Stimulated activated CD4-positive, alpha-beta T cell treated with anti-CD3 and anti-CD28 coated beads, Interleukin-1b, Interleukin-23, amount 100 ng/mL, for 1 hour (primary cell): ENCODE results near the gene BZW2.
"Not testable (repeated sequence)": the region's sequence is repeated elsewhere in the genome, so short reads cannot be mapped to it uniquely, and the experiment has no call there.

Source experiments
- DNase-seq, 2 donors: peaks; one replicate each; pipeline ENCODE4 v3.0.0-alpha.2; 2020; ENCODE audit warnings: low read depth in 2 of 2

Gene BZW2

DNA sequence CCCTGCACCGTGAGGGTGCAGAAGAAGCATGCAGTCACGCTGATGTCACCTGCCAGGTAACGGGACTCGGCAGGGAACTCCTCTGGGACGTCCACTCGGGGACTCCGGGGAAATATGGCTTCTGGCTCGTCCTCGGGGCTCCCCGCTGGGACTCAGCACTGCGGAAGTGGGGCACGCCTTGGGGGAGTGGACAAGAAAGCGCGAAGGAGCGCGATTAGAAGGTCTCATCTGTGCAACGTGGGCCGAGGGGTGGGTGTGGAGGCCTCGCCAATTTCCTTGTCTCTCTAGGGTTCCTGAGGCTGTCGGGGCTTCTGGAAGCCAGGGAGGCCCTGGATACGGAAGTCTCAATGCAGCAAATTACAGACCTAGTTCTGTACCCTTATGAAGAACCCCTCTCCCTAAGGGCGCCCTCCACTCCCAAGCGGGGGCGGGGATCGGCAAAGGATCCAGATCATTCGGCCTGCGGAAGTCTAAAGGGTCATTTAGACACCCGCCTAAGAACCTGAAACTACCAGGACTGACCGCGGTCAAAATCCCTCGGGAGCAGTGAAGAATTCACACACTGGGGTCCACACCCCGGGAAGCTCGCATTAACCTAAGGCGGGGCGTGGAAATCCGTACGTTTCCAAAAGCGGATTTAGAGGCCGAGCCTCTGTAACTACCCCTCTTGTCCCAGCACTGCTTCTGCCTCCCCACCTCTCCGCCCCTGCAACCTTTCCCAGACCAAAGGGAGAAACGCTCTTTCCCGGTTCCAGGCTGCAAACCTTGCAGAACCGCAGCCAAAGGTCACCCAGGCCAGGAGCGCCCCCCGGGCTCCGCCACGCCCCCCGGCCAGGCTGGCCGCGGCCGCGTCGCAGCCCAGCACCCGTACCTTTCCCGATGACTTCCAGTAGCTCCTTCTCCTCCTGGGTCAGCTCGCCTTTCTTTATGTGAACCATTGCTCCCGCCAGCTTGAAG is 1.1 kb upstream of the BZW2 start:
- DNase-seq, result no peak

DNA sequence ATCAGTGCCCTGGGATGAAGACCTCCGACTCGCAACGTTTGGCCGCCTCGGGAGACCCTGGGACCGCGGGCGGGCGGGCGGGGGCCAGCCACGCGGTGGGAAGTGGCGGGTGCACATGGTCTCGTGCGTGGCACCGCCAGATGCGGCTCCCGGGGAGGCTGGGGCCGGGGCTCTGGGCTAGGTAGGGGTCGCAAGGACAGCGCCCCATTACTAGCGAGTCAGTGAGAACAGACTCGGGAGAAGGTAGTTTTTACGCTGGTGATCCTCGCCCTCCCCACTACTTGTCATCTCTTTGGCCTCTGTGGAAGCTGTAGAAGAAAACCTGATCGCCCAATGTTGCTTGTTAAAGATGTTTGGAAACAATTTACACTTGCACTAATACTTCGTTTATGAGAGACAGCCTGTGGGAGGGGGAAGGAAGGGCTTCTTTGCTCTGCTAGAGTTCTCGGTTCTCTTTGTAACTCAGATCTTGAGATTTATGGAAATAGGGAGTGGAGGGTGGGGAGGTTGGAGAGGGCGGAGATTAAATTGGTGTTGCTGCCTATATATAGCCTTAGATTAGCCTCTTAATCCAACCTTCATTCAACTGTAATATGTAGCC is 591 bp downstream of the BZW2 start:
- no peak for DNase-seq

DNA sequence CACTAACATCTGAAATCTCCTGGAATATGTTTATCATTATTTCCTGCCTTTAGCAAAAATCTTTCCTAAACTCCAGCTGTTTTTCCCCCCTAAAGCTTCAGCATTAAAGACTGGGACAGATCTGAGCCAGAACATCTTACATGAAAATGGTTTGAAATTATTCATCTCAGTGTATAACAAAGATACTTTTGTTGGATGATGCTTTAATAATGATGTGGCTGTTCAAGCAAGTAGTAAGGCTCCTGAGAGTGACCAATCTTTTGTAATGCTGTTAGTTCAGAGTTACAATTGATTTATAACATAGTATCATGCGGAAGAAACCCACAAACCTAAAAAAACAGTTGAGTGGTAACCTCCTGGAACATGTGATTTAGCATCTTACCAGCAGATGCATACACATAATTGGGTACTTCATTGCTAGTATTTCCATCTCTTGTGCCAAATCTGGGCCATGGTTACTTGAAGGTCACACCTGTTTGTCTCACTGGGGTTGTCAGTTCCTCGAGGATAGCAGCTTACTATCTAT is 1.5 kb downstream of the BZW2 start:
- DNase-seq, result no peak

DNA sequence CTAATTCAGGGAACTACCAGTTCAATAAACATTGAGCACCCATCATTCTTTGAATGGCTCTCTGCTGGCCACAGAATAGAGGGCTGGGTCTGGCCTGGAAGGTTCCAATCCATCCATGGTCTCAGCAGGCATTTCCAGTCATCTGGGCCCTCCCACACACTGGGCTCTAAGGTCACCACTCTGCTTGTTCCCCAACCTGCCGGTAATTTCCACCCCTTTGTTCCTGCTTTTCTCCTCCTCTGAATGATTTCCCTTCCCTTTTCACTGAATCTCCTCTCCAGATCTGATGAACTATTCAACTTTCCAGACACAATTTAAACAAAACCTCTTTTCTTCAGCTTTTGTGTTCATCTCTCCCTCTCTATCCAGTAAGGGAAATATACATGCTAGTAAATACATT is 2.6 kb downstream of the BZW2 start:
- DNase-seq, result no peak

DNA sequence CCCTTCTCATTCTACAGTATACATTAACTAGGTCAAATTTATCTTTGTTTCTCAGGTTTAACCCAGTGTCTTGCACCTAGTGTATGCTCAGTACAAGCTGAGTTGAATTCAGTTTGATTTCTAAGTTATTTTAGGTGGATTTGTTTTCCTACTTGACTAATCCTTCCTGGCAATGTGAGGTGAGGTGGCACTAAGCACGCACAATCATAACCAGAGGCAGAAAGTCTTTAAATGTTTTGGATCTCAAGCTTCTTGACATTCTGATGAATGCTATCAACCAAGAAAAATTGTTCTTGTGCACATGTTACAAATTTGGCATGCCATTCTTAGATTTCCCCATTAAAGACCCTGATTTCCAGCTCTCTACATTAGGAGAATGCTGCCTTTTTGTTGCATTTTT is 3.2 kb downstream of the BZW2 start:
- DNase-seq, result no peak

DNA sequence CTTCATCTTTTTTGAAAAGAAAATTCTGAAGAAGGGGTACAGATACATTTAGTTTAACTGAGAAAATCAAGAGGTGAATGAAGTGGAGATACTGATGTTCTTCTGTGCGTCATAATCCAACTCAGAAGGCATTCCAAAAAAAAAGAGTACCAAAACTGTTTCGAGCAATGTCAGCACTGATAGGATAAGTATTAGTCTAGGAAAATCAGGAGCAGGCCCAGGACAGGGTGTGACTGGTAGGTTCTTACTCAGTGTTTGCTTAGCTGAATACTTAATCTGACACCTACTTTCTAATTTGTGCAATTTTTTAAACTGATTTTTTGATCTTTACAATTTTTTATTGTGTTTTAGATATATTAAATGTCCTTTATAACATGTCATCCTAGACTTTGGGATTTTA is 4.3 kb downstream of the BZW2 start:
- DNase-seq, result no peak

DNA sequence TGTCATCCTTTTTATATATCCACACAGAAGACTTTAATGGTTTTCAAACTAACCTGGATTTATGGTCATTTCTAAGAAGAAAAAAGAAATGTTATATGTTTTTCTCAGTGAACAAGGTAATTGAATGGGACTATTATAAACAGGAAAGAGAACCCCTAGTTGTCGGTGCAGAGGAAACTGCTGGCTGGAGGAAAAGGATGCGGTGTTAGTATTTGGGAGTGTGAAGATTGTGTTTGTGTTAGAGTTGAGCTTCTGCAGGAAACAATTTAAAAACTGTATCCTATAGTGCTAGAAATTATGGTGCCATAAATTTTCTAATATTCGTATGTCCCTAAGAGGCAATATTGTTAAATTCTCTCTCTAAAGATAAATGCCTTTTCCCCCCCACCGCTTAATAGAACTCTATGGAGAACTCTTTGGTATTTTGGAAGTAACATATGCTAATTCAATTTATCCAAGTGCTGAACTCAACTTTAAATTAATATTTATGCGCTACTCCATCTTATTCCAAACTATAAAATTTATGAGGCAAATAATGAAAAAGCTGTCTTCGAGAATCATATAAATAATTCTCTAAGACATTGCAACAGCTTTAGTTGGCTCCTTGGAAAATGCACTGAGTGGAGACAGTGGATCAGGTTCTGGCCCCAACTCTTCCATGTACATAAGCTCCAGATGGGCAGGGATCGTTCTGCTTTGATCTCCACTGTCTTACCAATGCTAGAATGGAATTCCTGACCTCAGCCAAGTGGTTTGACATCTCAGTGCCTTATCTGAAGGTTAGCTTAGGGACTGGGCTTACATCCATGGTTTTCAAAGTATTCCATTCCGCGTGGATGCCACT is 5.6 kb downstream of the BZW2 start:
- DNase-seq, result no peak

DNA sequence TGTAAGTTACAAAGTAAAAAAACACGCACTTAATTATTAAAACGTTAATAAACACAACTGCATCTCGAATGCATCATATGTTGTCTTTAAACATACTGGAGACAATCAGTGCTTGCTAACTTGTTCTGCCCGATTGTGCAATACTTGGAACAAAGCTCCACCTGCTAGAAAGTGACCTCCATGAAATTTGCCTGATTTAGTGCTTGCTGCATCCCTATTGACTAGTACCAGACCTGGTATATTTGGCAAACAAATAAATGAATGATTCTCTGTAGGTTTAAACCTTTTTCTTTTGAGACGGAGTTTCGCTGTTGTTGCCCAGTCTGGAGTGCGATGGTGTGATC is 6.2 kb downstream of the BZW2 start:
- no peak for DNase-seq

DNA sequence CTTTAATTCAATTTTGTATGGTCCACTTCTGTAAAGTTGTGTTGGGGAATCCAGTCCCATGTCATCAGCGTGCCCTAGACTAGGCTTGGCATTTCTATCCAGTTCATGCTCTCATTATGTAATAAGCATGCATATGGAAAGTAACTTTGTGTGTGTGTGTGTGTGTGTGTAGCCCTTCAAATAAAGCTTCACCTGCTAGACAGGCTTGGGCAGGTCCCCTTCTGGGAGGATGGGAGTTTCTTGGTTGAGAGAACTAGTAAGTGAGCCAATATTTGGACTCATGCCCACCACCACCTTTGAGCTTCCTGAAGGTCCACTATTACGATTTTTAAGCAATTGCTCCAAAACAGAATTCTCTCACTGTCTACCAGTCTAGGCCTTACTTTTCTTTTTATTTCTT is 6.9 kb downstream of the BZW2 start:
- no peak for DNase-seq

DNA sequence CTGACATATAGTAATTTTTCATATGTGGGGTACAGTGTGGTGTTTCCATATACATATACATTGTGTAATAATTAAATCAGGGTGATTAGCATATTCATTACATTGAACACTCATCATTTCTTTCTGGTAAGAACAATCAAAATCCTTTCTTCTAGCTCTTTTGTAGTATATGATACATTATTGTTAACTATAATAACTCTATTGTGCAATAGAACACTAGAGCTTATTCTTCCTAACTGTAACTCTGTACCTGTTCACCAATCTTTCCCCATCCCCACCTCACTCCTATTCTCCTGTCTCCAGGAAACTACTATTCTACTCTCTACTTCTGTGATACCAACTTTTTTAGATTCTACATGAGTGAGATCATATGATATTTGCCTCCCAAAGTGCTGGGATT is 9.4 kb downstream of the BZW2 start:
- DNase-seq, result no peak

DNA sequence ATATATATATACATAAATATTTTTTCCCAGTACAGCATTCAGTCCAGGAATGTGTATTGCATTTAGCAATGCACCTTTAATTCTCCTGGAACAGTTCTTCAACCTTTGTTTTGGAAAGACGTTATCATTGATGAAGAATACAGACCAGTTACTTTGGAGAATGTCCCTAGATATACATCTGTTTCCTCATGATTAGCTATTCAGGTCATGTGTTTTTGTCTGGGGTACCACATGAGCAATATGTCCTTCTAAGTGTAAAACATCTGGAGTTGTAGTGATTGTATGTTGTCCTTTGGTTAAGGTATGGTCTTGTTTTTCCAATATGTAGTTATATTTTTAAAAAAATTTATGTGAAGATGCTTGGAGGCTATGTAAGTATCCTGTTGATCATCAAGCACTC is 10.2 kb downstream of the BZW2 start:
- no peak for DNase-seq

DNA sequence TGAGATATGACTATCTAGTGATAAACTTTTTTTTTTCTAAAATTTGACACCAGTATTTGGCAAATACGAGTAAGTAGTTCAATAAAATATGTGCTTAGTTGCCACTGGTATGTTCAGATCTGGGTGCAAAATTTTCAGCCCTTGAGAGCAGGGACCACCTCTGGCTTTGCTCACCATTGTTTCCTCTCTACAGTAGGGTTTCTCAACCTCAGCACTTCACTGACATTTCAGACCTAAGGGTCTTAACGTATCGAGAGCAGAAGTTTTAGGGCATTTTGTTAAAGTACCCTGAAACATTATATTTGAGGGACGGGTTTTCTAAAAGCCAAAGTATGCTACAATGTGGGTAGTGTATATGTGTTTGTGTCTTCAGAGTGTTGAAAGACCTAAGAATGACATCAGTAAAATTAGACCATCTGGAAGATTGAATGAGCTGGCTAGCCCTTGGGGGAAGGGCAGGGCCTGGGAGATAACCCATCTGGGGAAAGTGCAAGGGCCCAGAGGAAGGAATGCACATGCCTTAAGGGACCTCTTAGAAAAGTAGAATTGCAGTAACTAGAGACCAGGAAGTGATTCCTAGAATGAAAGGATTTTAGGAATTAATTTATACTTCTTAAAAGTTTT is 11.8 kb downstream of the BZW2 start:
- no peak for DNase-seq

DNA sequence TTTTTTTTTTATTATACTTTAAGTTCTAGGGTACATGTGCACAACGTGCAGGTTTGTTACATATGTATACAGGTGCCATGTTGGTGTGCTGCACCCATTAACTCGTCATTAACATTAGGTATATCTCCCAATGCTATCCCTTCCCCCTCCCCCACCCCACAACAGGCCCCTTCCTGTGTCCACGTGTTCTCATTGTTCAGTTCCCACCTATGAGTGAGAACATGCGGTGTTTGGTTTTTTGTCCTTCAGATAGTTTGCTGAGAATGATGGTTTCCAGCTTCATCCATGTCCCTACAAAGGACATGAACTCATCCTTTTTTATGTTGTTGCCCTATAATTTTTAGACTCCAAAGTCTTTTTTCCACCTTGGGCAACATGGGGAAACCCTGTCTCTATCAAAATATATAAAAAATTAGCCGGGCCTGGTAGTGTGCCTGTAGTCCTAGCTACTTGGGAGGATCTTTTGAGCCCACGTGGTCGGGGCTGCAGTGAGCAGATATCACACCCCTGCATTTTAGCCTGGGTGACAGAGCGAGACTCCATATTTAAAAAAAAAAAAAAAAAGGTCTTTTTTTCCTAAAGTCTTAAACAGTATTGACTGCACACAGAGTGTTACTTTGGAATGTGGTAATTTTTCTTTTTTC is 14.0 kb downstream of the BZW2 start:
- DNase-seq, result not testable (repeated sequence)

DNA sequence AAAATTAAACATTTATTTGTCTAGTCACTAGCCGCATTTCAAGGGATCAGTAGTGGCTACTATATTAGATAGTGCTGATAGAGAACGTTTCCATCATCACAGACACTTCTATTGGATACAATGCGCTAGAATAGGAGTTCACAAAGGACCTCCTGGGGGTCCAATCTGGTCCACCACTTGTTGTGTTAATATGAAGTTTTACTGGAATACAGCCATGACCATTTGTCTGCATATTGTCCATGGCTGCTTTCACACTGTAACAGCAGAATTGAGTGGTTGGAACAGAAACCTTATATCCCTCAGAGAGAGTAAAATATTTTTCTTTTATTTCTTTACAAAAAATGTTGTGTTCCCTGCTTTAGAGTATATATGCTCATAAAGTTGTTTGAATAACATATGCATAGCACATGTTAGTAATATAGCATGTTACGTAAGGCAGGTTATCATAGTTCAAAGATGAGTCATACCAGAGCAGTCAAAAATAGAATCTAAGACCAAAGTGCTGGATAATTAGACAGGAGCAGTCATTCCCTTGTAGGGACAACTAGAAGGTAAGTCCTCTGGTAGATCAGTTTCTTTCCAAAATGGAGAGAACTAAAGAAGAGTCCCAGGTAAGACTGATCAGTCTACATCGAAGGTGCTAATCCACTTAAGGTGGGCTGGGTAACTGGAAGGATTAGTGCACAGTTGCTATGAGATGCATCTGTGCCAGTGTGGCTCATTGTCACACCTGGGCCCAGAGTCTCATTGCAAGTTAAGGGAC is 14.9 kb downstream of the BZW2 start:
- DNase-seq, result no peak

DNA sequence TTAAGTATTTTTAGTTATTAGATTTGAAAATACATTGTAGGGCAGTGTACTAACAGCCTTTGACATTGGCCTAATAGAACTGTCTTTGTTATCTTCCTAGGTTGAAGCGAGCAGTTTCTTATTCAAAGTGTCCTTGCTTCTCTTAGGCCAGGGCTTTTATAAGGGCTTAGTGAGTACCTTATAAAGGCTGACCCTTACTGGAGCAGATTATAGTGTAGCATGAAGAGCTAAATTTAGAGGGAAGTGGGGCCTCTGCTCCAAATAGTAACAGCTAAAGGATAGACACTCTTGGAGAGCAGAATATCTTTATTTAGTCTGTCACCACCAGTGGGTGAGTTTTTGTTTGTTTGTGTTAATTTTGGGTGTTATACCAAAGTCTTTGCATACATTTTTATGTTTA is 15.9 kb downstream of the BZW2 start:
- no peak for DNase-seq

DNA sequence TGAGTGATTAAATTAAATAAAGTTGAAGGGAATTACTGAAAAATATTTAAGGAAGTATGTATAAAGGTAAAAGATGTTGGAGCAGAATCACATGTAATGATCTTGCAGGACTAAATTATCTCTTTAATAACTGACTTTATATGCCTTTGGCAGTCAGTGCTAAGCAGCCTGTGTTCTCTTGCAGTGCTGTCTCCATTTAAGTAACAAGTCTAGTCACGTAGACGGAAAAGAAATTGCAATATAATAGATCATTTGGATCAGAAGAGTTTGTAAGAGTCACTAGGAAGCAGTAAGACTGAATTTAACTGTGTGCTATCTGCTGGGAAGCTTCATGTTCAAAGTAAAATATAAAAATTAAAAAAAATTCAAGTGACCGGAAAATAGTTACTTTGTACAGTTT is 21.4 kb downstream of the BZW2 start:
- no peak for DNase-seq

DNA sequence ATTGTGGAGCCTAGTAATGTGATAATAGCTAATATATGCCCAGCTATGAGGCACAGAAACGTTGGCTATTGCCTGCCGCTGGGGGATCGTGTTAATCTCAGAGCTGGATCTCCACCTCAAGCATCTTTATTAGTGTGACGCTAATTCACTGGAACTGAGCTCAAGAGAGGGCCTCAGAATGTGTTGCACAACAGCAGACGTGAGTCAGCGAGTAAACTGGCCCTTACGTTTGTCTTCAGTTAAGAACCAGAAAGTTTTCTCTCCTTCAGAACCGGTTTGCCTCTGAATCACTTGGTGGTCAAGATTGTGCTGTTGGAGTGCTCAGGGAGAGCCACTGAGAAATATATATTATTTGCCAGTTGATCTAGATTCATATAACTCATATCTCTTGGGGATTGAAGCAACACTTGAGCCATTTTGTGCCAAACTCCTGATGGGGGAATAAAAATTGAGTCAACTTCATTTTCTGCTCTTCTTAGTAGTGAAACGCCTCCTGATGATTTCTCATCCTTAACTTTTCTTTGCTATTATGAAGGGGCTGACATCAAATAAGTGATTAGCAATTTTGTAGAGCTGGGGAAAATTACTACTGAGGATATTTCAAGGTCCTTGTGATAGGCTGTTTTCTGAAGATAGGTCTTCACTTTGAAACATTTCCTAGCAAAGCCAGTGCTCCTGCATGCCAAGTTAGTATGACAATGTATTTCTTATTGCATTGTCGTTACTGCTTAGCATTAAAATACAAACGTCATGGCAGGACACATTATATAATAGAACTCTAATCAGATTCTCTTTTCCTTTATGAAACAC is 22.3 kb downstream of the BZW2 start:
- no peak for DNase-seq

DNA sequence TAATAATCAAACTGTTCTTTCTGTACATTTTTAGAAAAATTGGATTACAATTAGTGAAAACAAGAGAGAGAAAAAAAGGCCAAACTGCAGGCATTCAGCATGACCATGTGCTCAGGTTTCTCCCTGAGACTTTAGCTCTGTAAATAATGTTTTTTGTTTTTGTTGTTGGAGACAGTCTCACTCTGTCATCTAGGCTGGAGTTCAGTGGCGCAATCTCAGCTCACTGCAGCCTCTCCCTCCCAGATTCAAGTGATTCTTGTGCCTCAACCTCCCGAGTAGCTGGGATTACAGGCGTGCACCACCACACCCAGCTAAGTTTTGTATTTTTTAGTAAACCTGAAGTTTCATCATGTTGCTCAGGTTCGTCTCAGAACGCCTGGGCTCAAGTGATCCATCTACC is 23.0 kb downstream of the BZW2 start:
- DNase-seq, result no peak

DNA sequence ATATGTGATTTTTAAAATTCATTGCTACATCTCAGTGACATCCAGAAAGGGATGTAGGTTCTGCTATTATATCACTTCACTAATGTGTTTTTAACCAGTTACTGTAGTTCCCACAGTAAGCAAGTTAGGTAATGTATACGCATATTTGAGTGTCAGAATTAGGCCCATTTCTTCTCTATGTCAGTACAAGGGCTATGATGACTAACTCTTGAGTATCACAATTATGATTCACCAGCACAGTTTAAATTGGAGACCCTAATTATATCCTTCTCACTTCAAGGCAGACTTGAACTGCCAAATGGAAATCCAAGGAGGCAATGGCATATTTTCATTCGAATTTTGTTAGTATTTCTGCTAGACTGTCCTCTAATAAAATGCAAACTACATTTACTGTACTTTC is 23.6 kb downstream of the BZW2 start:
- DNase-seq, result no peak

DNA sequence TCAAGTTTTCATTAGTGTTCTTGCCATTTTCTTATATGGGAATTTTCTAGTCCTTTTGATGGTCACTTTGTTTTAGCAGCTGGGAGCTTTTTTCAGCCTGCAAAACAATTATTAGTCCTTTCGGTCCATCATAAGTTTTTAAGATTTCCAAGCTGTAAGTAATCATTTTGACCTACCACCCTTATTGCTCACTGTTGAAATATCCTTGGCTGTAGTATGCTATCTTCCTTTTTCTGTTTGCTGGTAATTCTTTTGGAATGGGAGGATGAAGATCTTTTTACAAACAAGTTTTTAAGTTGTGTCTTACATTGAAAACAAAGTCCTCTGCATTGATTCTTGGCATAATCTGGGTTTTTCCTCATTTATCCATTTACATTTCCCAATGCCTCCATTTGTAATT is 24.0 kb downstream of the BZW2 start:
- DNase-seq, result no peak
